ENCODE measurements around the gene SAMD14. TPM values are rescaled to one million over a fixed set of nuclear protein-coding genes. Genes with fewer than 3 reads are reported as not detected.

Gene SAMD14
- total and polyA plus RNA-seq, 10 of the 15 experiments (the other 5 are each of a cell fraction or from before 2014, with no cell fraction given), result 0.06 to 1.7 (median 0.25) TPM; not detected in 3

GRCh38 chr17:50165466-50165865 is 35.5 kb upstream of the SAMD14 start:
- DNase-seq (ENCODE audit: low read depth, low spot score), result no peak
- no peak overlapping the region for H3K27ac ChIP-seq (ENCODE audit: control insufficient read depth, insufficient read depth)
- intact Hi-C loops (cut with micrococcal nuclease; ENCODE audit: unreplicated experiment), result no loop called here
- H4K20me1 ChIP-seq (ENCODE audit: control insufficient read depth, insufficient read depth), result no peaks in the 10 kb centered on the region
- no peak overlapping the region for H3K4me3 ChIP-seq
- peaks cover 28% of the 10 kb centered on the region for H3K4me1 ChIP-seq (ENCODE audit: control insufficient read depth, insufficient read depth, low read length)
- H3K4me2 ChIP-seq (ENCODE audit: control insufficient read depth, insufficient read depth), result no peak overlapping the region
- POLR2A ChIA-PET, result interaction anchor here (0.8 to 2.8 kb wide), 5 partner anchors 13 to 71 kb away, joined by 3 to 18 read pairs (median 3); partner anchors contain the start of gene PDK2
- in situ Hi-C loops (cut with MboI), result no loop called here
- no TSS peak for BruUV-seq (replicated peaks)
- H2AFZ ChIP-seq (ENCODE audit: control insufficient read depth, low read depth, low read length), result no peak overlapping the region
- CTCF ChIA-PET, result interaction anchor here (0.7 to 17.0 kb wide), 10 partner anchors 13 to 168 kb away, joined by 3 to 514 read pairs (median 8); partner anchors contain the start of gene PDK2
- no peak for FAIRE-seq
- H3K9ac ChIP-seq (ENCODE audit: control insufficient read depth, insufficient read depth, low read length), result no peak overlapping the region
- H3K79me2 ChIP-seq (ENCODE audit: control insufficient read depth, insufficient read depth, low read length), result no peaks in the 10 kb centered on the region
- ATAC-seq, result no peak
- 83% methylated on average over 3 of the region's 3 CpGs for WGBS (ENCODE audit: insufficient coverage, insufficient replicate concordance, low lambda C conversion rate, missing lambda C conversion rate)
- TF ChIP-seq FOXK2 (IDR thresholded peaks at IDR 0.05) (no peak), WRNIP1 (IDR thresholded peaks at IDR 0.05; ENCODE audit: borderline replicate concordance, low read depth, low read length) (no peak), ZNF217 (IDR thresholded peaks at IDR 0.05) (no peak)
- SMC1A ChIA-PET (ENCODE audit: uncharacterized antibody, unreplicated experiment), result interaction anchor here (0.8 to 2.9 kb wide), 5 partner anchors 13 to 166 kb away, joined by 3 to 22 read pairs (median 8); no protein-coding TSS in a partner anchor
- H3K36me3 ChIP-seq (ENCODE audit: control insufficient read depth in 2 of 2, insufficient read depth in 2 of 2, low read length in 1 of 2), result no peaks in the 10 kb centered on the region
- no peaks in the 10 kb centered on the region for H3K27me3 ChIP-seq (replicated peaks in 1 of 2; ENCODE audit: control insufficient read depth in 2 of 2, insufficient read depth in 2 of 2, low read length in 1 of 2)
- no peaks in the 10 kb centered on the region for H3K9me3 ChIP-seq (replicated peaks; ENCODE audit: control insufficient read depth, insufficient read depth, low read length)
- RAD21 ChIA-PET (ENCODE audit: unreplicated experiment), result interaction anchor here (1.1 to 2.8 kb wide), 4 partner anchors 13 to 47 kb away, joined by 3 to 24 read pairs (median 8); partner anchors contain the start of gene PPP1R9B

- H2AFZ ChIP-seq (ENCODE audit: control insufficient read depth, low read depth, low read length), result no peak overlapping the region
- peaks cover 26% of the 10 kb centered on the region for H3K4me1 ChIP-seq (ENCODE audit: control insufficient read depth, insufficient read depth, low read length)
- no peak for FAIRE-seq
- no peaks in the 10 kb centered on the region for H4K20me1 ChIP-seq (ENCODE audit: control insufficient read depth, insufficient read depth)
- H3K4me2 ChIP-seq (ENCODE audit: control insufficient read depth, insufficient read depth), result no peak overlapping the region
- DNase-seq (ENCODE audit: low read depth, low spot score), result no peak
- ChIA-PET RAD21 (ENCODE audit: unreplicated experiment) (interaction anchor here (0.6 to 2.8 kb wide), 4 partner anchors 13 to 48 kb away, joined by 3 to 24 read pairs (median 8); partner anchors contain the start of gene PPP1R9B), CTCF (interaction anchor here (1.0 to 17.0 kb wide), 6 partner anchors 14 to 71 kb away, joined by 3 to 514 read pairs (median 22); partner anchors contain the start of gene PDK2), POLR2A (interaction anchor here (0.6 to 2.8 kb wide), 4 partner anchors 11 to 135 kb away, joined by 3 to 18 read pairs (median 4); partner anchors contain the start of gene PDK2), SMC1A (ENCODE audit: uncharacterized antibody, unreplicated experiment) (interaction anchor here (0.8 to 2.9 kb wide), 6 partner anchors 13 to 166 kb away, joined by 3 to 22 read pairs (median 7); no protein-coding TSS in a partner anchor)
- H3K36me3 ChIP-seq (ENCODE audit: control insufficient read depth in 2 of 2, insufficient read depth in 2 of 2, low read length in 1 of 2), result no peaks in the 10 kb centered on the region
- no peak overlapping the region for H3K27ac ChIP-seq (ENCODE audit: control insufficient read depth, insufficient read depth)
- no peaks in the 10 kb centered on the region for H3K9me3 ChIP-seq (replicated peaks; ENCODE audit: control insufficient read depth, insufficient read depth, low read length)
- H3K27me3 ChIP-seq (replicated peaks in 1 of 2; ENCODE audit: control insufficient read depth in 2 of 2, insufficient read depth in 2 of 2, low read length in 1 of 2), result no peaks in the 10 kb centered on the region
- intact Hi-C loops (cut with micrococcal nuclease; ENCODE audit: unreplicated experiment), result no loop called here
- no peak for ATAC-seq
- H3K9ac ChIP-seq (ENCODE audit: control insufficient read depth, insufficient read depth, low read length), result no peak overlapping the region
- BruUV-seq (replicated peaks), result no TSS peak
- in situ Hi-C loops (cut with MboI), result no loop called here
- no peak overlapping the region for H3K4me3 ChIP-seq
- 54% methylated on average over 9 of the region's 9 CpGs for WGBS (ENCODE audit: insufficient coverage, insufficient replicate concordance, low lambda C conversion rate, missing lambda C conversion rate)
- no peaks in the 10 kb centered on the region for H3K79me2 ChIP-seq (ENCODE audit: control insufficient read depth, insufficient read depth, low read length)
- TF ChIP-seq PAX5 (IDR thresholded peaks at IDR 0.05; ENCODE audit: borderline replicate concordance, low read depth, low read length), result no peak
- TF ChIP-seq POLR2AphosphoS5 (IDR thresholded peaks at IDR 0.05; ENCODE audit: low read length), result no peak
- no peak for TF ChIP-seq FOXM1 (IDR thresholded peaks at IDR 0.05; ENCODE audit: low read depth, low read length)
- no peak for TF ChIP-seq ATF3 (IDR thresholded peaks at IDR 0.05; ENCODE audit: borderline replicate concordance, extremely low read depth, low read depth, low read length)
Measured at GRCh38 chr17:50165066-50165465, 35.1 kb upstream of the SAMD14 start.

Data from GM12878 (cell line).